HG03575 (cell line): ENCODE measurements around the gene LCLAT1.

ENCODE experiments used
- ATAC-seq: cut with Tn5 transposase; IDR thresholded peaks from one replicate; pipeline ENCODE4 v1.9.1; 2021; ENCODE audit not compliant: unreplicated experiment, insufficient number of reproducible peaks, low FRiP score; ENCODE audit errors: extremely low read depth

Gene LCLAT1

GRCh38 chr2:30447149-30448045, at the start of gene LCLAT1:
Gene LCLAT1, plus strand, starts transcription at chr2:30447246. Its CDS starts 78,345 bp downstream, at chr2:30525591.
- ATAC-seq: no peak

- no peak for ATAC-seq
Measured at GRCh38 chr2:30398084-30398873, 48.8 kb upstream of the LCLAT1 start.

GRCh38 chr2:30400151-30400954, 46.7 kb upstream of the LCLAT1 start:
- ATAC-seq: no peak

GRCh38 chr2:30402441-30403182, 44.4 kb upstream of the LCLAT1 start:
- ATAC-seq: no peak

- no peak for ATAC-seq
Measured at GRCh38 chr2:30403592-30404312, 43.3 kb upstream of the LCLAT1 start.

GRCh38 chr2:30404319-30405259, 42.5 kb upstream of the LCLAT1 start:
- ATAC-seq: no peak

- ATAC-seq: no peak
Measured at GRCh38 chr2:30405260-30405605, 41.8 kb upstream of the LCLAT1 start.

- ATAC-seq: no peak
Measured at GRCh38 chr2:30406853-30407252, 40.2 kb upstream of the LCLAT1 start.

- ATAC-seq: no peak
Measured at GRCh38 chr2:30408961-30409387, 38.1 kb upstream of the LCLAT1 start.

- ATAC-seq: no peak
Measured at GRCh38 chr2:30410217-30410616, 36.8 kb upstream of the LCLAT1 start.

GRCh38 chr2:30412047-30412683, 34.9 kb upstream of the LCLAT1 start:
- ATAC-seq: no peak

GRCh38 chr2:30412684-30413570, 34.1 kb upstream of the LCLAT1 start:
- no peak for ATAC-seq

- ATAC-seq: no peak
Measured at GRCh38 chr2:30414961-30415360, 32.1 kb upstream of the LCLAT1 start.

- no peak for ATAC-seq
Measured at GRCh38 chr2:30417253-30417652, 29.8 kb upstream of the LCLAT1 start.

GRCh38 chr2:30421026-30421603, 25.9 kb upstream of the LCLAT1 start:
- ATAC-seq: no peak
